GM19463 (cell line): ENCODE results near the gene TC2N.
"Not testable (repeated sequence)": the region's sequence is repeated elsewhere in the genome, so short reads cannot be mapped to it uniquely, and the experiment has no call there.

Experiments used
- ATAC-seq: cut with Tn5 transposase; IDR thresholded peaks from one replicate; pipeline ENCODE4 v1.9.1; 2021; ENCODE audit warnings: mild to moderate bottlenecking, moderate library complexity; ENCODE audit not compliant: unreplicated experiment

Gene TC2N

GRCh38 chr14:91870001-91870400 is 2.7 kb upstream of the TC2N start:
- no peak for ATAC-seq

- ATAC-seq: no peak
Measured at GRCh38 chr14:91869556-91869955, 2.2 kb upstream of the TC2N start.

GRCh38 chr14:91866511-91867295 is 633 bp downstream of the TC2N start:
- ATAC-seq: no peak

GRCh38 chr14:91866061-91866460 is 1.3 kb downstream of the TC2N start:
- no peak for ATAC-seq

GRCh38 chr14:91862417-91862816 is 4.9 kb downstream of the TC2N start:
- ATAC-seq: no peak

GRCh38 chr14:91861091-91861490 is 6.2 kb downstream of the TC2N start:
- no peak for ATAC-seq

- no peak for ATAC-seq
Measured at GRCh38 chr14:91860238-91860637, 7.1 kb downstream of the TC2N start.

GRCh38 chr14:91858536-91859275 is 8.6 kb downstream of the TC2N start:
- ATAC-seq: peak; percentile 94

GRCh38 chr14:91857614-91858013 is 9.7 kb downstream of the TC2N start:
- ATAC-seq: no peak

- ATAC-seq: no peak
Measured at GRCh38 chr14:91854327-91854934, 12.9 kb downstream of the TC2N start.

GRCh38 chr14:91851563-91851962 is 15.8 kb downstream of the TC2N start:
- no peak for ATAC-seq

GRCh38 chr14:91848504-91849001 is 18.8 kb downstream of the TC2N start:
- no peak for ATAC-seq

- ATAC-seq: no peak
Measured at GRCh38 chr14:91847693-91848092, 19.6 kb downstream of the TC2N start.

- ATAC-seq: no peak
Measured at GRCh38 chr14:91845652-91846051, 21.7 kb downstream of the TC2N start.

- ATAC-seq: not testable (repeated sequence)
Measured at GRCh38 chr14:91845056-91845455, 22.3 kb downstream of the TC2N start.

GRCh38 chr14:91844029-91844428 is 23.3 kb downstream of the TC2N start:
- no peak for ATAC-seq

GRCh38 chr14:91843437-91843836 is 23.9 kb downstream of the TC2N start:
- ATAC-seq: no peak

GRCh38 chr14:91841065-91841464 is 26.3 kb downstream of the TC2N start:
- ATAC-seq: no peak

- ATAC-seq: no peak
Measured at GRCh38 chr14:91839749-91840148, 27.6 kb downstream of the TC2N start.

GRCh38 chr14:91837076-91837475 is 30.3 kb downstream of the TC2N start:
- no peak for ATAC-seq

GRCh38 chr14:91835920-91836843 is 31.2 kb downstream of the TC2N start:
- peak; percentile 71 for ATAC-seq
